SK-N-SH treated with all-trans-retinoic acid at 6 μM for 48 hours (cell line): ENCODE measurements around the gene MX2.
"Not testable (repeated sequence)": the region's sequence is repeated elsewhere in the genome, so short reads cannot be mapped to it uniquely, and the experiment has no call there.

Source experiments
- ATAC-seq: fragments of 200-7000 bp; cut with Tn5 transposase; 3 replicates; pipeline ENCODE4 v1.9.1; 2020; ENCODE audit warnings: mild to moderate bottlenecking, moderate library complexity
- ARNTL ChIP-seq: fragments of 450-650 bp; formaldehyde crosslinking; IDR thresholded peaks from 2 replicates; pipeline ENCODE4 v1.5.0; 2020; ENCODE audit warnings: low read depth, mild to moderate bottlenecking, moderate library complexity, borderline replicate concordance
- BACH2 ChIP-seq: fragments of 250-450 bp; sonication (Bioruptor Pico); IDR thresholded peaks from 2 replicates; pipeline ENCODE4 v1.9.0; 2021; ENCODE audit warnings: mild to moderate bottlenecking, borderline replicate concordance
- CSDC2 ChIP-seq: fragments of 250-450 bp; sonication (Bioruptor Pico); IDR thresholded peaks from 2 replicates; pipeline ENCODE4 v1.5.0; 2020; ENCODE audit warnings: mild to moderate bottlenecking, moderate library complexity
- ESRRG ChIP-seq: fragments of 250-450 bp; sonication (Bioruptor Pico); IDR thresholded peaks from 2 replicates; pipeline ENCODE4 v1.6.1; 2021; ENCODE audit warnings: mild to moderate bottlenecking
- GLIS3 ChIP-seq: fragments of 250-450 bp; sonication (Bioruptor Pico); IDR thresholded peaks from 2 replicates; pipeline ENCODE4 v1.5.0; 2020; ENCODE audit warnings: mild to moderate bottlenecking, moderate library complexity
- ISL1 ChIP-seq: fragments of 250-450 bp; sonication (Bioruptor Pico); IDR thresholded peaks from 2 replicates; pipeline ENCODE4 v2.1.2; 2022; ENCODE audit warnings: mild to moderate bottlenecking, moderate library complexity
- OSR1 ChIP-seq: fragments of 250-450 bp; sonication (Bioruptor Pico); IDR thresholded peaks from 2 replicates; pipeline ENCODE4 v1.8.0; 2022; ENCODE audit warnings: moderate library complexity, mild to moderate bottlenecking, inconsistent platforms
- PPARA ChIP-seq: fragments of 250-450 bp; sonication (Bioruptor Pico); IDR thresholded peaks from 2 replicates; pipeline ENCODE4 v1.5.0; 2020; ENCODE audit warnings: mild to moderate bottlenecking, borderline replicate concordance
- SNAI2 ChIP-seq: fragments of 250-450 bp; sonication (Bioruptor Pico); IDR thresholded peaks from 2 replicates; pipeline ENCODE4 v1.5.0; 2020; ENCODE audit warnings: mild to moderate bottlenecking, moderate library complexity
- TCF4 ChIP-seq: fragments of 250-450 bp; sonication (Bioruptor Pico); IDR thresholded peaks from 2 replicates; pipeline ENCODE4 v1.8.0; 2021; ENCODE audit warnings: mild to moderate bottlenecking, moderate library complexity, borderline replicate concordance
- TOX ChIP-seq: fragments of 250-450 bp; sonication (Bioruptor Pico); IDR thresholded peaks from 2 replicates; pipeline ENCODE4 v1.8.0; 2021; ENCODE audit warnings: mild to moderate bottlenecking, moderate library complexity, borderline replicate concordance
- ZFP3 ChIP-seq: fragments of 250-450 bp; sonication (Bioruptor Pico); IDR thresholded peaks from 2 replicates; pipeline ENCODE4 v1.5.0; 2020; ENCODE audit warnings: mild to moderate bottlenecking, moderate library complexity
- ZFP30 ChIP-seq: fragments of 450-650 bp; formaldehyde crosslinking; IDR thresholded peaks from 2 replicates; pipeline ENCODE4 v1.5.0; 2022; ENCODE audit warnings: mild to moderate bottlenecking, moderate library complexity
- ZNF8 ChIP-seq: fragments of 450-650 bp; formaldehyde crosslinking; IDR thresholded peaks from 2 replicates; pipeline ENCODE4 v1.5.0; 2020; ENCODE audit warnings: mild to moderate bottlenecking, moderate library complexity
- TF ChIP-seq, protein P1 (sequence below): fragments of 250-450 bp; sonication (Bioruptor Pico); IDR thresholded peaks from 2 replicates; pipeline ENCODE4 v1.8.0; 2020; ENCODE audit warnings: mild to moderate bottlenecking, moderate library complexity, borderline replicate concordance
- TF ChIP-seq, protein P2 (sequence below): fragments of 250-450 bp; sonication (Bioruptor Pico); IDR thresholded peaks from 2 replicates; pipeline ENCODE4 v1.8.0; 2021; ENCODE audit warnings: low read depth, mild to moderate bottlenecking, moderate library complexity, borderline replicate concordance
- TF ChIP-seq, protein P3 (sequence below): fragments of 250-450 bp; sonication (Bioruptor Pico); IDR thresholded peaks from 2 replicates; pipeline ENCODE4 v1.5.0; 2020; ENCODE audit warnings: mild to moderate bottlenecking, moderate library complexity
- TF ChIP-seq, protein P4 (sequence below): fragments of 250-450 bp; sonication (Bioruptor Pico); IDR thresholded peaks from 2 replicates; pipeline ENCODE4 v1.5.1; 2021; ENCODE audit warnings: mild to moderate bottlenecking, moderate library complexity

Gene MX2

DNA sequence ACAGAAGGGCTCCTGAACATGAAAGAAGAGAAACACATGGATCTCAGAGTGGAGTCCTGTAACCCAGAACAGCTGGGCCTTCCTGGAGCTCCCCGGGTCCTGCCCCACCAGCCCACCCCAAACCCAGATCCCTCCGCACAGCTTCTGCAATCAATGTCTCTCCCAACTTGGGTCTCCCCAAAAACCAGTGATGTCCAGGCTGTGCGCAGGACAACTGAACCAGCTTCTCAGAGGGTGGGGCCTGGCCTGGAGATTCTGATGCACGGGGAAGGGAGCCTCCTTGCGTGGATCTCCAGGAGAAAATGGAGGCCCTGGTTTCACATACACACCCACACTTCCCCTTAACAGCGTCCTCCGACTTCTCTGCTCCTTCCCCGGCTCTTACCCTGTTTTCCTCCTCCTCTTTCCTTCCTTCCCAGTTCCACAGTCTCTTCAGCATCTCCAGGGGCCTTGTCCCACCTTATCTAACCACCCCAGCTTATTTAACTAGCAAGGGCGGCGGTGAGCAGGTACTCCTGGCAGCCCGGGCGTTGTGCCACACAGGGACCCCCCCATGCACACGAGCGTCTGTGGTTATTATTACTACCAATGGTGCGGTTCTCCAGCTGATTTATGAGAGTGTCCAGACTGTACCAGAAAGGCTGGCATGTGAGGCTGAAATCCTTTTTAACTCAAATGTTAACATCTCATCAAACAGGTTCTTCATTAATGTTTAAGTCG, 11.2 kb upstream of the MX2 start:
- TF ChIP-seq TCF4 (CRISPR knock-in tag) (no peak), GLIS3 (CRISPR knock-in tag) (no peak)
- ATAC-seq, result no peak

DNA sequence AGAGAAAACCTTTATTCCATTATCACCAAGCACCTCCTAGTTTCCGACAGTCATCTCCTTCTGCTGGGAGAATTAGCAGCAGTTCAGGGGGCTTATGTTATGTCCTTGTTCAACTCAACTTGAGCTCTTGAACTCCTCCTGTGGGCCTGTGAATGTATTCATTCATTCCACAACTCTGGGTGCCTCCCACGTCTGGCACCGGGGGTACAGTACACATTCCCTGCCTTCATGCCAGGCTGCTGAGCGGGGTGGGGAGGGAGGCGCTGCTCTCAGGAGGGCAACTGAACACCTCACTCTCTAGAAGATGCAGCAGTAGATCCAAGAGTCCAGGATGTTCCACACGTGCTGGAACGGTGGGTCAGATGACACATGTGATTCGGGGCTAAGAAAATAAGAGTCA, 4.3 kb upstream of the MX2 start:
- no peak for ATAC-seq

DNA sequence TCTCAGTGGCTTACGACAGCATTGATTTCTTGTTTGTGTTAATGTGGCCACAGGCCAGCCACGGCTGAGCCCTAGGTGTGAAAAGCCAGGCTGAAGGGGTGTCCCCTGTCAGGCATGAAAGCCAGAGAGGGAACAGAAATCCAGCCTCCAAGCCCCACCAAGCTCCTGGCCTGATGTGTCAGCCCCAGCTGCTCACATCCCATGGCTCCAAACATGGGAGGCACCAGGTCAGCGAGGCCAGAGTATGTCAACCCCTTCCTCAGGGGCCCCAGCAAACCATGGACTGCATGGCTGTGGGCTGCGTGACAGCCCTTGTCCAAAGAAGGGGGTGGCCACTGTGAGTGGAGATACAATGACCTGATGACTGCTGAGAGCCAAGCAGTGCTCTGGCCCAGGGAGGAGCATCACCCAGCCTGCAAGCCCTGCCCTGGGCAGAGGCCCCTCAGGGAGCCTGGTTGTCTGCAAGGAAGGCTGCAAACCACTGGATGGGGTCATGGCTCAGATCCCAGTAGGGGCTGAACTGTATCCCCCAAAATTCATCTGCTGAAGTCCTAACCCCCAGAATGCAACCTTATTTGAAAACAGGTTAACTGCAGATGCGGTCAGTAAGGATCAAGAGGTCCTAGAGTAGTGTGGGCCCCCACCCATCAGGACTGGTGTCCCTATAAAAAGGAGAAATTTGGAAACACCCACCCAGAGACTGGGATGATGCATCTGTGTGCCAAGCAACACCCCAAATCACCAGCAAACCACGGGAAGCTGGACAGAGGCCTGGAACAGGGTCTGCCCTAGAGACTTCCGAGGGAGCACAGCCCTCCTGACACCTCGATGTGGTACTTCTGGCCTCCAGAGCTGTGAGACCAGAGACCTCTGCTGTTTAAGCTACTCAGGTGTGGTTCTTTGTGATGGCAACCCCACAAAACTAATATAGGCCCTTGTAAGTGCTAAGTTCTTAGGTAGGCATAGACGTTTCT, 3.3 kb upstream of the MX2 start:
- TF ChIP-seq ARNTL (CRISPR knock-in tag), result no peak
- TF ChIP-seq, protein P1, sequence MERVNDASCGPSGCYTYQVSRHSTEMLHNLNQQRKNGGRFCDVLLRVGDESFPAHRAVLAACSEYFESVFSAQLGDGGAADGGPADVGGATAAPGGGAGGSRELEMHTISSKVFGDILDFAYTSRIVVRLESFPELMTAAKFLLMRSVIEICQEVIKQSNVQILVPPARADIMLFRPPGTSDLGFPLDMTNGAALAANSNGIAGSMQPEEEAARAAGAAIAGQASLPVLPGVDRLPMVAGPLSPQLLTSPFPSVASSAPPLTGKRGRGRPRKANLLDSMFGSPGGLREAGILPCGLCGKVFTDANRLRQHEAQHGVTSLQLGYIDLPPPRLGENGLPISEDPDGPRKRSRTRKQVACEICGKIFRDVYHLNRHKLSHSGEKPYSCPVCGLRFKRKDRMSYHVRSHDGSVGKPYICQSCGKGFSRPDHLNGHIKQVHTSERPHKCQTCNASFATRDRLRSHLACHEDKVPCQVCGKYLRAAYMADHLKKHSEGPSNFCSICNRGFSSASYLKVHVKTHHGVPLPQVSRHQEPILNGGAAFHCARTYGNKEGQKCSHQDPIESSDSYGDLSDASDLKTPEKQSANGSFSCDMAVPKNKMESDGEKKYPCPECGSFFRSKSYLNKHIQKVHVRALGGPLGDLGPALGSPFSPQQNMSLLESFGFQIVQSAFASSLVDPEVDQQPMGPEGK (CRISPR knock-in tag), result no peak
- ATAC-seq, result no peak

More for the DNA sequence above, 4.3 kb upstream of the MX2 start:
- TF ChIP-seq SNAI2 (CRISPR knock-in tag) (no peak), ZFP3 (CRISPR knock-in tag) (no peak)
- TF ChIP-seq, protein P2, sequence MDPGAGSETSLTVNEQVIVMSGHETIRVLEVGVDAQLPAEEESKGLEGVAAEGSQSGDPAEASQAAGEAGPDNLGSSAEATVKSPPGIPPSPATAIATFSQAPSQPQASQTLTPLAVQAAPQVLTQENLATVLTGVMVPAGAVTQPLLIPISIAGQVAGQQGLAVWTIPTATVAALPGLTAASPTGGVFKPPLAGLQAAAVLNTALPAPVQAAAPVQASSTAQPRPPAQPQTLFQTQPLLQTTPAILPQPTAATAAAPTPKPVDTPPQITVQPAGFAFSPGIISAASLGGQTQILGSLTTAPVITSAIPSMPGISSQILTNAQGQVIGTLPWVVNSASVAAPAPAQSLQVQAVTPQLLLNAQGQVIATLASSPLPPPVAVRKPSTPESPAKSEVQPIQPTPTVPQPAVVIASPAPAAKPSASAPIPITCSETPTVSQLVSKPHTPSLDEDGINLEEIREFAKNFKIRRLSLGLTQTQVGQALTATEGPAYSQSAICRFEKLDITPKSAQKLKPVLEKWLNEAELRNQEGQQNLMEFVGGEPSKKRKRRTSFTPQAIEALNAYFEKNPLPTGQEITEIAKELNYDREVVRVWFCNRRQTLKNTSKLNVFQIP (CRISPR knock-in tag), result no peak

DNA sequence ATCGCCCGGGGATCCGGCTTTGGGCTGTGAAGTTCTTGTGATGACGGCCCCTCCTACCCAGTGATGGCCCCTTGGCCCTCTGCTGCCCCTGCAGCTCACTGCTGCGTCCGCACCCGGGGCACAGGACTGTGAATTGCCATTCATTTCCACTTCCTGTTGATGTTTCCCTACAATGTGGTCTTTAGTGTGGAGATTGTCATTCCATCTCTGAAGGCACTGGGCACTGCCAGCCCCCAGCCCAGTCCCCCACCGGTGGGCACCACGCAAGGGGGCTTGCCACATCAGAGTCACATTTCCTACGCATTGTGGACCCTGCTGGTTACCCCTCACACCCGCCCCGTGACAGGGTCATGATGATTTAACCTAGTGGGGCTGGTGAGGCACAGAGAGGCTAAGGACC, 2.5 kb upstream of the MX2 start:
- ATAC-seq, result no peak
- TF ChIP-seq BACH2 (CRISPR knock-in tag) (no peak), GLIS3 (CRISPR knock-in tag) (no peak), CSDC2 (CRISPR knock-in tag) (no peak), ESRRG (CRISPR knock-in tag) (no peak), ZNF8 (CRISPR knock-in tag) (no peak), ZFP30 (CRISPR knock-in tag) (no peak), PPARA (CRISPR knock-in tag) (no peak), ZFP3 (CRISPR knock-in tag) (no peak), OSR1 (CRISPR knock-in tag) (no peak), TOX (CRISPR knock-in tag) (no peak), ISL1 (CRISPR knock-in tag) (no peak), ARNTL (CRISPR knock-in tag) (no peak), TCF4 (CRISPR knock-in tag) (no peak)
- TF ChIP-seq, protein P3, sequence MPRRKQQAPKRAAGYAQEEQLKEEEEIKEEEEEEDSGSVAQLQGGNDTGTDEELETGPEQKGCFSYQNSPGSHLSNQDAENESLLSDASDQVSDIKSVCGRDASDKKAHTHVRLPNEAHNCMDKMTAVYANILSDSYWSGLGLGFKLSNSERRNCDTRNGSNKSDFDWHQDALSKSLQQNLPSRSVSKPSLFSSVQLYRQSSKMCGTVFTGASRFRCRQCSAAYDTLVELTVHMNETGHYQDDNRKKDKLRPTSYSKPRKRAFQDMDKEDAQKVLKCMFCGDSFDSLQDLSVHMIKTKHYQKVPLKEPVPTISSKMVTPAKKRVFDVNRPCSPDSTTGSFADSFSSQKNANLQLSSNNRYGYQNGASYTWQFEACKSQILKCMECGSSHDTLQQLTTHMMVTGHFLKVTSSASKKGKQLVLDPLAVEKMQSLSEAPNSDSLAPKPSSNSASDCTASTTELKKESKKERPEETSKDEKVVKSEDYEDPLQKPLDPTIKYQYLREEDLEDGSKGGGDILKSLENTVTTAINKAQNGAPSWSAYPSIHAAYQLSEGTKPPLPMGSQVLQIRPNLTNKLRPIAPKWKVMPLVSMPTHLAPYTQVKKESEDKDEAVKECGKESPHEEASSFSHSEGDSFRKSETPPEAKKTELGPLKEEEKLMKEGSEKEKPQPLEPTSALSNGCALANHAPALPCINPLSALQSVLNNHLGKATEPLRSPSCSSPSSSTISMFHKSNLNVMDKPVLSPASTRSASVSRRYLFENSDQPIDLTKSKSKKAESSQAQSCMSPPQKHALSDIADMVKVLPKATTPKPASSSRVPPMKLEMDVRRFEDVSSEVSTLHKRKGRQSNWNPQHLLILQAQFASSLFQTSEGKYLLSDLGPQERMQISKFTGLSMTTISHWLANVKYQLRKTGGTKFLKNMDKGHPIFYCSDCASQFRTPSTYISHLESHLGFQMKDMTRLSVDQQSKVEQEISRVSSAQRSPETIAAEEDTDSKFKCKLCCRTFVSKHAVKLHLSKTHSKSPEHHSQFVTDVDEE (CRISPR knock-in tag), result no peak
- TF ChIP-seq, protein P1 (CRISPR knock-in tag), result no peak
- TF ChIP-seq, protein P4, sequence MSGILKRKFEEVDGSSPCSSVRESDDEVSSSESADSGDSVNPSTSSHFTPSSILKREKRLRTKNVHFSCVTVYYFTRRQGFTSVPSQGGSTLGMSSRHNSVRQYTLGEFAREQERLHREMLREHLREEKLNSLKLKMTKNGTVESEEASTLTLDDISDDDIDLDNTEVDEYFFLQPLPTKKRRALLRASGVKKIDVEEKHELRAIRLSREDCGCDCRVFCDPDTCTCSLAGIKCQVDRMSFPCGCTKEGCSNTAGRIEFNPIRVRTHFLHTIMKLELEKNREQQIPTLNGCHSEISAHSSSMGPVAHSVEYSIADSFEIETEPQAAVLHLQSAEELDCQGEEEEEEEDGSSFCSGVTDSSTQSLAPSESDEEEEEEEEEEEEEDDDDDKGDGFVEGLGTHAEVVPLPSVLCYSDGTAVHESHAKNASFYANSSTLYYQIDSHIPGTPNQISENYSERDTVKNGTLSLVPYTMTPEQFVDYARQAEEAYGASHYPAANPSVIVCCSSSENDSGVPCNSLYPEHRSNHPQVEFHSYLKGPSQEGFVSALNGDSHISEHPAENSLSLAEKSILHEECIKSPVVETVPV, result no peak

DNA sequence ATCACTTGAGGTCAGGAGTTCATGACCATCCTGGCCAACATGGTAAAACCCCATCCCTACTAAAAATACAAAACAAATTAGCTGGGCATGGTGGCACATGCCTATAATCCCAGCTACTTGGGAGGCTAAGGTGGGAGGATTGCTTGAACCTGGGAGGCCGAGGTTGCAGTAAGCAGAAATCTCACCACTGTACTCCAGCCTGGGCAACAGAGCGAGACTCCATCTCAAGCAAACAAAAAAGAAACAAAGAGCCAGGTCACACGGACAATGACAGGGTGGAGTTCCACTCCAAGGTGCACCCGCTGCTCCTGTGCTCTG, 2.1 kb upstream of the MX2 start:
- not testable (repeated sequence) for ATAC-seq
